Measurements from ENCODE around the gene GLIPR1L2.

Gene GLIPR1L2

GRCh38 chr12:75478116-75478794, 87.4 kb downstream of the GLIPR1L2 start:
- no peak for FAIRE-seq

GRCh38 chr12:75479963-75480461, 89.1 kb downstream of the GLIPR1L2 start:
- no peak for FAIRE-seq

- FAIRE-seq, result no peak
These were observed 89.6 kb downstream of the GLIPR1L2 start, which contains the start of gene GLIPR1 for GRCh38 chr12:75480469-75480949. TSS of gene GLIPR1 (plus strand) at chr12:75480755. CDS start at chr12:75480881, 126 bp downstream.

GRCh38 chr12:75481013-75481705, 90.3 kb downstream of the GLIPR1L2 start:
- no peak for FAIRE-seq

GRCh38 chr12:75481774-75482173, 90.9 kb downstream of the GLIPR1L2 start:
- FAIRE-seq, result no peak

Measured in colon (tissue), 2 donors.